Measurements from ENCODE around the gene DIP2A. TPM values are rescaled to one million over a fixed set of nuclear protein-coding genes. Genes with fewer than 3 reads are reported as not detected.
"Not testable (repeated sequence)": the region's sequence is repeated elsewhere in the genome, so short reads cannot be mapped to it uniquely, and the experiment has no call there.

The DIP2A gene
- total and polyA plus RNA-seq, 4 donors = 15.5 to 71.4 (median 28.7) TPM

- no peak for ATAC-seq (ENCODE audit: insufficient read depth, low FRiP score)
- H3K9me3 ChIP-seq (ENCODE audit: control insufficient read depth in 4 of 4, insufficient read depth in 3 of 4, low read length in 3 of 4) = no peaks in the 10 kb centered on the region
- peaks cover 0 to 30% (median 23%) of the 10 kb centered on the region in 4 donors for H3K36me3 ChIP-seq (ENCODE audit: control insufficient read depth in 4 of 4, insufficient read depth in 4 of 4, low read length in 4 of 4)
- DNase-seq = no peak
- no peak overlapping the region for H3K9ac ChIP-seq (ENCODE audit: insufficient read depth in 1 of 2, low read length in 2 of 2)
- H3K27ac ChIP-seq (ENCODE audit: low read depth in 1 of 2, low read length in 1 of 2) = no peak overlapping the region
- no peaks in the 10 kb centered on the region for H3K27me3 ChIP-seq (ENCODE audit: control insufficient read depth in 3 of 3, insufficient read depth in 3 of 3, low read length in 2 of 3)
- 70 to 72% methylated on average over 8 of the region's 8 CpGs for WGBS, 2 donors
- H3K4me1 ChIP-seq (ENCODE audit: control insufficient read depth in 5 of 5, insufficient read depth in 5 of 5, low read length in 5 of 5) = no peaks in the 10 kb centered on the region
- no peak overlapping the region for H3K4me3 ChIP-seq
- no peak for TF ChIP-seq CTCF (IDR thresholded peaks at IDR 0.05; ENCODE audit: control extremely low read depth, extremely low read depth)
Observed at GRCh38 chr21:46443910-46444309, 14.8 kb upstream of the DIP2A start.

DNA sequence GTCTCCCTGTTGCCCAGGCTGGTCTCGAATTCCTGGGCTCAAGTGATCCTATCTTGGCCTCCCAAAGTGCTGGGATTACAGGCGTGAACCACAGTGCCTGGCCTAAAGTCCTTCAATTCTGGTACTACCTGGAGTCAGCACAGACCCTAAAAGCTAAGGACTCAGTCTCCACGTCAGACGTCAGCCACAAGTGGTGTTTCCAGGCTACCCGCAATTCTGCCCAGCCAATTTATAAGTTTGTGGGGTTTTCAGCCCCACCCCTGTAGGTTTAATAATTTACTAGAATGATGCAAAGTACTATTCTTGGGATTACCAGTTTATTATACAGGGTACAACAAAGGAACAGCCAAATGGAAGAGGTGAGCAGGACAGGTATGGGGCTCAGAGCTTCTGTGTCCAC, 10.6 kb upstream of the DIP2A start:
- H3K4me3 ChIP-seq = no peak overlapping the region
- 94 to 99% methylated on average over 5 of the region's 5 CpGs for WGBS, 2 donors
- TF ChIP-seq CTCF (IDR thresholded peaks at IDR 0.05; ENCODE audit: control extremely low read depth, extremely low read depth) = no peak
- ATAC-seq (ENCODE audit: insufficient read depth, low FRiP score) (no peak), DNase-seq (no peak)
- peaks cover 0 to 4% (median 0%) of the 10 kb centered on the region in 5 donors for H3K4me1 ChIP-seq (ENCODE audit: control insufficient read depth in 5 of 5, insufficient read depth in 5 of 5, low read length in 5 of 5)
- no peaks in the 10 kb centered on the region for H3K9me3 ChIP-seq (ENCODE audit: control insufficient read depth in 4 of 4, insufficient read depth in 3 of 4, low read length in 3 of 4)
- no peak overlapping the region for H3K27ac ChIP-seq (ENCODE audit: low read depth in 1 of 2, low read length in 1 of 2)
- peaks cover 0 to 7% (median 3%) of the 10 kb centered on the region in 4 donors for H3K36me3 ChIP-seq (ENCODE audit: control insufficient read depth in 4 of 4, insufficient read depth in 4 of 4, low read length in 4 of 4)
- H3K9ac ChIP-seq (ENCODE audit: insufficient read depth in 1 of 2, low read length in 2 of 2) = no peak overlapping the region
- H3K27me3 ChIP-seq (ENCODE audit: control insufficient read depth in 3 of 3, insufficient read depth in 3 of 3, low read length in 2 of 3) = no peaks in the 10 kb centered on the region

DNA sequence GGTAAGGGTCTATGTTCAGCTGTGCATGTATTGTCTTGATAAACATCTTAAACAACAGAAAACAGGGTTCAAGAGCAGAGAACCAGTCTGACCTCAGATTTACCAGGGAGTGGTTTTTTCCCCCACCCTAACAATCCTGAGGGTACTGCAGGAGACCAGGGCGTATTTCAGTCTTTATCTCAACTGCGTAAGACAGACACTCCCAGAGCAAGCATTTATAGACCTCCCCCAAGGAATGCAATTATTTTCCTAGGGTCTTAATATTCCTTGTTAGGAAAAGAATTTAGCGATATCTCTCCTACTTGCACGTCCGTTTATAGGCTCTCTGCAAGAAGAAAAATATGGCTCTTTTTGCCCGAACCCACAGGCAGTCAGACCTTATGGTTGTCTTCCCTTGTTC, 9.8 kb upstream of the DIP2A start:
- not testable (repeated sequence) for H3K36me3 ChIP-seq (ENCODE audit: control insufficient read depth in 4 of 4, insufficient read depth in 4 of 4, low read length in 4 of 4); H3K4me3 ChIP-seq; H3K9me3 ChIP-seq (ENCODE audit: control insufficient read depth in 4 of 4, insufficient read depth in 3 of 4, low read length in 3 of 4); H3K9ac ChIP-seq (ENCODE audit: insufficient read depth in 1 of 2, low read length in 2 of 2); H3K27ac ChIP-seq (ENCODE audit: low read depth in 1 of 2, low read length in 1 of 2); ATAC-seq (ENCODE audit: insufficient read depth, low FRiP score); H3K27me3 ChIP-seq (ENCODE audit: control insufficient read depth in 3 of 3, insufficient read depth in 3 of 3, low read length in 2 of 3); DNase-seq; H3K4me1 ChIP-seq (ENCODE audit: control insufficient read depth in 5 of 5, insufficient read depth in 5 of 5, low read length in 5 of 5)
- WGBS, 2 donors = 96 to 99% methylated on average over 6 of the region's 6 CpGs

DNA sequence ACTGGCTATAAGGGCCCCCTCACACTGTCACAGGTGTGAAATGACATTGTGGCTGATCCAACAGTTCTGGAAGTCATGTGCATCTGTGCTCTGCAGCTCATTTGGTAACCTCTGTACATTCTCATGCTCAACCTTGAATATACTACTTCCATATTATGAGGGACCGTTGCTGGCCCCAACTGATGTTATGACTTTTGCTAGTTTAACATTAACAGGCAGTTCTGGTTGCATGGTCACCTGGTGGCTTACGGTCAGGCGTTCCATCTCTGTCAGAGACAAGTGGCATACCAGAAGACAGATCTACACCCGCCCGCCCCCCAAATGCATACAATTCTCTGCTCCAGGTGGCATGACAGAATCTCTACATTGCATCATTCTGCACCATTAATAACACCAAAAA, 6.0 kb upstream of the DIP2A start:
- ATAC-seq (ENCODE audit: insufficient read depth, low FRiP score) = no peak
- no peak for TF ChIP-seq CTCF (IDR thresholded peaks at IDR 0.05; ENCODE audit: control extremely low read depth, extremely low read depth)
- Histone ChIP-seq H3K36me3 (ENCODE audit: control insufficient read depth in 4 of 4, insufficient read depth in 4 of 4, low read length in 4 of 4) (peaks cover 0 to 6% (median 1%) of the 10 kb centered on the region in 4 donors), H3K9me3 (ENCODE audit: control insufficient read depth in 4 of 4, insufficient read depth in 3 of 4, low read length in 3 of 4) (no peaks in the 10 kb centered on the region), H3K27ac (ENCODE audit: low read depth in 1 of 2, low read length in 1 of 2) (no peak overlapping the region), H3K9ac (ENCODE audit: insufficient read depth in 1 of 2, low read length in 2 of 2) (no peak overlapping the region), H3K4me1 (ENCODE audit: control insufficient read depth in 5 of 5, insufficient read depth in 5 of 5, low read length in 5 of 5) (peaks cover 8 to 29% (median 20%) of the 10 kb centered on the region in 5 donors), H3K4me3 (no peak overlapping the region), H3K27me3 (ENCODE audit: control insufficient read depth in 3 of 3, insufficient read depth in 3 of 3, low read length in 2 of 3) (no peaks in the 10 kb centered on the region)
- 98 to 100% methylated on average over 5 of the region's 5 CpGs for WGBS, 2 donors
- DNase-seq = no peak
